K562 (cell line): ENCODE measurements around the gene MAST1. TPM values are rescaled to one million over a fixed set of nuclear protein-coding genes. Genes with fewer than 3 reads are reported as not detected.

ENCODE experiments used
- ATAC-seq: fragments of 200-7000 bp; cut with Tn5 transposase; 3 replicates; pipeline ENCODE4 v1.9.1; 2020; ENCODE audit warnings: moderate library complexity
- BruUV-seq: library from RNA; stranded (reverse); fragments of 400-500 nt; replicated peaks from 2 replicates; lab custom pipeline; 2021; lab: Mats Ljungman, UMichigan
- CTCF ChIA-PET: fragments of 300-600 bp; formaldehyde crosslinking; extraction: SDS; loops from one replicate; lab custom pipeline; 2021; ENCODE audit warnings: low intra/inter-chr PET ratio; lab: Yijun Ruan, JAX
- POLR2A ChIA-PET: fragments of 300-600, 350-650 bp; sonication (Branson Sonifier 250); formaldehyde crosslinking; extraction: SDS; loops from one replicate; lab custom pipeline; 2021; ENCODE audit warnings: antibody characterized with exemption, inconsistent platforms; lab: Yijun Ruan, JAX
- DNase-seq, 4 experiments: peaks; one replicate each; pipeline versions ENCODE4 v3.0.0 to v3.0.0-alpha.2; 2011 to 2018; ENCODE audit warnings: low spot score in 3 of 4, mixed read lengths in 3 of 4; ENCODE audit errors: extremely low read depth in 1 of 4
- FAIRE-seq: peaks from 2 replicates; lab custom pipeline; 2011; peaks lifted over from hg19 to GRCh38; lab: Jason Lieb, UNC
- H2AFZ ChIP-seq: 2 replicates; pipeline ENCODE4 v1.6.0; 2011; ENCODE audit warnings: low read depth, low read length, control low read depth, inconsistent platforms
- H3K27ac ChIP-seq: fragments of 200-600 bp; 3 replicates; pipeline ENCODE4 v1.8.0; 2011; ENCODE audit warnings: low read depth, mild to moderate bottlenecking, control low read depth, inconsistent platforms, low read length, moderate library complexity, mixed read lengths; ENCODE audit errors: extremely low read depth
- H3K27me3 ChIP-seq, 2 experiments: fragments of 300-600 bp in 1 of 2; 2 replicates in 1 of 2; 3 replicates in 1 of 2; pipeline versions ENCODE4 v1.6.0 to v1.8.0; 2011; ENCODE audit warnings: inconsistent platforms in 2 of 2, low read length in 2 of 2, mild to moderate bottlenecking in 1 of 2, mixed read lengths in 1 of 2, moderate library complexity in 1 of 2; ENCODE audit not compliant: control insufficient read depth in 2 of 2, insufficient read depth in 2 of 2
- H3K36me3 ChIP-seq: fragments of 300-600 bp; 3 replicates; pipeline ENCODE4 v1.8.0; 2011; ENCODE audit warnings: mild to moderate bottlenecking, low read length, inconsistent platforms; ENCODE audit not compliant: control insufficient read depth, insufficient read depth
- H3K4me1 ChIP-seq, 2 experiments: fragments of 200-600 bp in 1 of 2; replicated peaks in 1 of 2; 2 replicates in 1 of 2; 3 replicates in 1 of 2; pipeline versions ENCODE4 v1.5.1 to v1.8.0; 2011; ENCODE audit warnings: inconsistent platforms in 2 of 2, low read length in 2 of 2, mild to moderate bottlenecking in 1 of 2, mixed read lengths in 1 of 2, moderate library complexity in 1 of 2; ENCODE audit not compliant: control insufficient read depth in 2 of 2, insufficient read depth in 2 of 2
- H3K4me2 ChIP-seq: 2 replicates; pipeline ENCODE4 v1.6.1; 2011; ENCODE audit warnings: low read length, control low read depth, inconsistent platforms, mixed read lengths; ENCODE audit not compliant: insufficient read depth
- H3K4me3 ChIP-seq: fragments of 200-600 bp; sonication (generic), shearing (Covaris generic); 2 replicates; pipeline ENCODE4 v1.5.1; 2016; ENCODE audit warnings: control low read depth, inconsistent platforms
- H3K79me2 ChIP-seq: fragments of 200-600 bp; 3 replicates; pipeline ENCODE4 v1.8.0; 2011; ENCODE audit warnings: low read length, inconsistent platforms; ENCODE audit not compliant: control insufficient read depth, insufficient read depth
- H3K9ac ChIP-seq, 2 experiments: 2 replicates each; pipeline versions ENCODE4 v1.6.0 to v1.6.1; 2011; ENCODE audit warnings: low read depth in 2 of 2, low read length in 2 of 2, control low read depth in 1 of 2, inconsistent platforms in 1 of 2, mild to moderate bottlenecking in 1 of 2, mixed read lengths in 1 of 2; ENCODE audit not compliant: insufficient read depth in 1 of 2
- H3K9me1 ChIP-seq: one replicate; pipeline ENCODE4 v1.6.0; 2011; ENCODE audit warnings: inconsistent platforms, mild to moderate bottlenecking, low read length, moderate library complexity; ENCODE audit not compliant: control insufficient read depth, insufficient read depth
- H3K9me3 ChIP-seq: replicated peaks from 2 replicates; pipeline ENCODE4 v1.5.1; 2011; ENCODE audit warnings: low read depth, low read length, inconsistent platforms; ENCODE audit not compliant: control insufficient read depth, insufficient read depth
- H4K20me1 ChIP-seq: replicated peaks from 2 replicates; pipeline ENCODE4 v1.6.1; 2011; ENCODE audit warnings: low read length, inconsistent platforms, mixed read lengths; ENCODE audit not compliant: control insufficient read depth, insufficient read depth
- GATA2 ChIP-seq: sonication (generic); formaldehyde crosslinking; IDR thresholded peaks from 2 replicates; pipeline ENCODE4 v1.4.0; 2020; ENCODE audit warnings: mild to moderate bottlenecking, missing genetic modification reagents
- KLF16 ChIP-seq: IDR thresholded peaks from 2 replicates; pipeline ENCODE4 v1.6.1; 2016; ENCODE audit warnings: antibody characterized with exemption
- MITF ChIP-seq: IDR thresholded peaks from 2 replicates; pipeline ENCODE4 v1.6.1; 2014; ENCODE audit warnings: antibody characterized with exemption
- ZBTB8A ChIP-seq: fragments of 450-650 bp; IDR thresholded peaks from 2 replicates; pipeline ENCODE4 v1.6.1; 2018; ENCODE audit warnings: mild to moderate bottlenecking, moderate library complexity; ENCODE audit not compliant: partially characterized antibody
- ZNF121 ChIP-seq: sonication (generic); formaldehyde crosslinking; conservative IDR thresholded peaks from 2 replicates; pipeline ENCODE4 v1.8.0; 2022; ENCODE audit warnings: missing genetic modification reagents
- WGBS: fragments of 100-300 bp; shearing (Covaris generic); methylation state at CpG from one replicate; pipeline ENCODE4 v1.1.6; 2016; ENCODE audit warnings: low coverage, mixed read lengths; ENCODE audit not compliant: insufficient coverage; ENCODE audit errors: missing lambda C conversion rate; 5-methylcytosine and 5-hydroxymethylcytosine counted together
- in situ Hi-C: fragments of 300-500 bp; cut with MboI; formaldehyde crosslinking; loops from 4 replicates; pipeline ENCODE4 v1.15.0; 2018; ENCODE audit warnings: inconsistent platforms, mixed read lengths
- intact Hi-C: fragments of 100-400 bp; cut with micrococcal nuclease; formaldehyde crosslinking; loops from 2 replicates; pipeline ENCODE4 v1.14.2; 2022
- polyA plus RNA-seq, 8 experiments: library from polyadenylated mRNA; depleted of rRNA in 4 of 8; stranded (reverse) in 5 of 8; unstranded in 3 of 8; fragments of >200 nt; fragmentation: Nextera tagmentation in 2 of 8; fragmentation: Illumina TruSeq in 1 of 8; extraction: Ambion mirVana in 2 of 8; extraction: Trizol in 1 of 8; gene quantifications; 2 replicates each; pipeline versions ENCODE4 v1.2.1 to v1.2.3, GENCODE V29; 2011 to 2014; ENCODE audit warnings: inconsistent platforms in 1 of 8, missing spikeins in 1 of 8
- total RNA-seq, 7 experiments: library from RNA; depleted of rRNA in 6 of 7; stranded (reverse); fragments of >200 nt in 6 of 7; fragmentation: Illumina TruSeq in 2 of 7; extraction: Trizol in 2 of 7; gene quantifications; 2 replicates each; pipeline versions ENCODE4 v1.2.1 to v1.2.3, GENCODE V29; 2011 to 2021; ENCODE audit warnings: low replicate concordance in 1 of 7

Gene MAST1
- total and polyA plus RNA-seq, 9 of the 15 experiments (the other 6 are each of a cell fraction or from before 2014, with no cell fraction given), result 0.48 to 10.3 (median 3.9) TPM

DNA sequence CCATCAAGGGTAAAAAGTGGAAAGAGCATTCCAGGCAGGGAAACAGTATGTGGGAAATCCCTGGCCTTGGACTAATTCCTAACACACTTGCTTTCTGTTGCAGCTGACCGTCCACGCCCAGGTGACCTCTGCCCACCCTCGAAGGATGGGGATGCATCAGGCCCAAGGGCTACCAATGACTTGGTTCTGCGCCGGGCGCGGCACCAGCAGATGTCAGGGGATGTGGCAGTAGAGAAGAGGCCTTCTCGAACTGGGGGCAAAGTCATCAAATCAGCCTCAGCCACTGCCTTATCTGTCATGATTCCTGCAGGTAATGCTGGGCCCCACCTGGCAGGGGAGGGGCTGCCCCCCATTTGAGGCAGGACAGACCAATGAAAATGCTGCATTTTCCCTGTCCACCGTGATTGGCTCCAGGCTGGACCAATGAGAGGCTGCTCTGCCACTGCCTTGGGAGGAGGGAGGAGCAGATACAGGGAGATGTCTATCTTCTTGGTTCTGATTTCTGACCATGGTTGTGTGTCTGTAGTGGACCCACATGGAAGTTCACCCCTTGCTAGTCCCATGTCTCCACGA, 30.3 kb downstream of the MAST1 start (continued):
- TF ChIP-seq KLF16 (no peak), GATA2 (CRISPR knock-in tag) (peak; percentile 47; the same call in 1 of the 2 replicates), MITF (no peak)

DNA sequence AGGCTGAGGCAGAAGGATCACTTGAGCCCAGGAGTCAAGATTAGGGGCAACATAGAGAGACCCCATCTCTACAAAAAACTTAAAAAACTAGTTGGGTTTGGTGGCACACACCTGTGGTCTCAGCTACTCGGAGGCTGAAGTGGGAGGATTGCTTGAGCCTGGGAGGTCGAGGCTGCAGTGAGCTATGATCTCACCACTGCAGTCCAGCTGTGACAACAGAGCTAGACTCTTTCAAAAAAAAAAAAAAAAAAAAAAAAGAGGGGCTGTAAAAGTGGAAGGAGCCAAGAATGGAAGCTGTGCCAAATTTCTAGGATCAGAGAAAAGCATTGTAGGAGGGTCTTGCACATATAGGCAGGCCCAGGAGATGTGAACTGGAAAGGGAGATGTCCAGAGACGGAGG, 33.4 kb downstream of the MAST1 start:
- intact Hi-C loops (no loop called here), in situ Hi-C loops (no loop called here)
- Histone ChIP-seq H3K4me2 (no peak overlapping the region), H3K4me1 (peaks cover 5 to 46% of the 10 kb centered on the region in 2 experiments; a peak in 4 of 5 replicates), H4K20me1 (no peaks in the 10 kb centered on the region), H3K27ac (no peak overlapping the region), H3K9me1 (no peaks in the 10 kb centered on the region), H3K27me3 (no peaks in the 10 kb centered on the region), H3K9me3 (peaks cover 2% of the 10 kb centered on the region; the same call in 1 of the 2 replicates), H3K9ac (no peak overlapping the region)
- BruUV-seq, result no TSS peak
- CTCF ChIA-PET, result no interaction called here
- POLR2A ChIA-PET, result interaction anchor here (1.0 to 3.3 kb wide), 3 partner anchors 10 to 50 kb away, joined by 3 to 37 read pairs (median 23); partner anchors contain the start of genes DNASE2 and KLF1
- no peak for FAIRE-seq
- no peak for DNase-seq
- no peak for ATAC-seq
- peak; percentile 12; the same call in 1 of the 2 replicates for TF ChIP-seq ZNF121 (CRISPR knock-in tag)
- no peak for TF ChIP-seq ZBTB8A
- TF ChIP-seq, all 486 proteins: peak for 1
- Histone ChIP-seq H3K36me3 (peaks cover 18% of the 10 kb centered on the region; the same call in 2 of the 3 replicates), H3K4me3 (no peak overlapping the region), H2AFZ (no peak overlapping the region), H3K79me2 (no peaks in the 10 kb centered on the region)
- WGBS, result 39% methylated on average over 3 of the region's 3 CpGs
